Adrenal gland (tissue), 12 donors: ENCODE data around the gene POMT1. TPM values are rescaled to one million over a fixed set of nuclear protein-coding genes. Genes with fewer than 3 reads are reported as not detected.

Experiments used
- DNase-seq, 7 donors: peaks; one replicate each; pipeline ENCODE4 v3.0.0-alpha.2; 2019 to 2020
- H3K27ac ChIP-seq, 5 donors: fragments of 200-600 bp; sonication (generic) in 4 of 5; 1 replicate in 3 of 5; 2 replicates in 2 of 5; pipeline versions ENCODE4 v1.5.1 to v1.8.0; 2016 to 2020; ENCODE audit warnings: mild to moderate bottlenecking in 1 of 5
- H3K27me3 ChIP-seq: fragments of 200-600 bp; 2 replicates; pipeline ENCODE4 v1.8.0; 2021
- H3K36me3 ChIP-seq, 2 donors: fragments of 200-600 bp; replicated peaks in 1 of 2; 1 replicate in 1 of 2; 2 replicates in 1 of 2; pipeline versions ENCODE4 v1.5.1 to v1.8.0; 2018 to 2022
- H3K4me1 ChIP-seq, 2 donors: fragments of 200-600 bp; replicated peaks in 1 of 2; 1 replicate in 1 of 2; 2 replicates in 1 of 2; pipeline versions ENCODE4 v1.5.1 to v1.8.0; 2018 to 2021
- H3K4me3 ChIP-seq, 4 donors: fragments of 200-600 bp; sonication (generic) in 3 of 4; one replicate each; pipeline ENCODE4 v1.5.1; 2016 to 2018
- H3K9me3 ChIP-seq, 3 donors: fragments of 200-600 bp; sonication (generic) in 1 of 3; replicated peaks in 1 of 3; 1 replicate in 2 of 3; 2 replicates in 1 of 3; pipeline versions ENCODE4 v1.5.1 to v1.8.0; 2016 to 2021
- CTCF ChIP-seq, 6 experiments: fragments of 450-650 bp in 4 of 6; fragments of 200-600 bp in 2 of 6; sonication (generic) in 1 of 6; IDR thresholded peaks; 1 replicate in 5 of 6; 2 replicates in 1 of 6; pipeline versions ENCODE4 v1.5.1 to v1.8.0; 2016 to 2021; ENCODE audit warnings: antibody characterized with exemption in 6 of 6, mild to moderate bottlenecking in 2 of 6, moderate library complexity in 1 of 6
- POLR2A ChIP-seq, 2 donors: fragments of 450-650 bp; IDR thresholded peaks; one replicate each; pipeline ENCODE4 v1.6.1; 2017; ENCODE audit warnings: antibody characterized with exemption in 2 of 2, mild to moderate bottlenecking in 2 of 2, moderate library complexity in 1 of 2
- WGBS, 4 donors: extraction: QIAGEN DNeasy Blood & Tissue Kit in 2 of 4; methylation state at CpG; one replicate each; pipeline versions ENCODE4 v1.1.5 to v1.1.7; 2013 to 2017; 5-methylcytosine and 5-hydroxymethylcytosine counted together
- intact Hi-C, 2 donors: fragments of 100-400 bp; cut with DNase I; formaldehyde crosslinking; loops; one replicate each; pipeline versions ENCODE4 v1.14.1 to v1.15.0; 2022 to 2023
- polyA plus RNA-seq, 3 donors: library from polyadenylated mRNA; stranded (reverse); fragments of 200-250 nt in 2 of 3; fragments of 350-450 nt in 1 of 3; fragmentation: Illumina TruSeq in 1 of 3; extraction: RNeasy Lipid Tissue Mini Kit (QIAGEN cat#74804) in 1 of 3; gene quantifications; one replicate each; pipeline ENCODE4 v1.2.3, GENCODE V29; 2013 to 2014
- total RNA-seq, 9 donors: library from RNA; depleted of rRNA in 4 of 9; stranded (reverse); fragments of >200 nt in 4 of 9; fragments of 120-200 nt in 1 of 9; fragmentation: NEBNext Ultra II Directional in 1 of 9; extraction: Animal tissue kit (Norgen Biotek cat#: 25700) in 1 of 9; gene quantifications; one replicate each; pipeline versions ENCODE4 v1.1.0 to v1.2.4, GENCODE V29; 2013 to 2023
- donor health status: healthy with polysubstance abuse.
- donor health status: Bipolar disorder and iron deficiency.
- donor health status: DM: yes; HTN: yes; CAD: no.
- donor health status: DM: no; HTN: no; CAD: no.
- donor health status: DM: no; HTN: no; CAD: no.
- donor health status: DM: yes; HTN: yes; CAD: no.

POMT1 gene
- total and polyA plus RNA-seq, 12 donors = 10.1 to 60.9 (median 33.0) TPM

DNA sequence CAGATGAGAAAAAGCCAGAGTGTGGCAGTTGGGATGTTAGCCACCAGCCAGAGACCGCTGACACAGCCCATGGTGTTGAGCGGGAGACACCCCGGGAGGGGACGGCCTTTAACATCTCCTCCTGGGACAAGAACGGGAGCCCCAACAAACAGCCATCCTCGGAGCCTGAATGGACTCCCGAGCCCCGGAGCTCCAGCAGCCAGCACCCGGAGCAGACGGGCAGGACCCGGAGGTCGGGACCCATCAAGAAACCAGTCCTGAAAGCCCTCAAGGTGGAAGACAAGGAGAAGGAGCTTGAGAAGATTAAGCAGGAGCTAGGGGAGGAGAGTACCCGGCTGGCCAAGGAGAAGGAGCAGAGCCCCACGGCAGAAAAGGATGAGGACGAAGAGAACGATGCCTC, 28.0 kb upstream of the POMT1 start:
- Histone ChIP-seq H3K4me3 (no peak overlapping the region), H3K36me3 (peaks cover 0 to 98% of the 10 kb centered on the region in 2 donors), H3K27ac (no peak overlapping the region), H3K9me3 (no peaks in the 10 kb centered on the region), H3K4me1 (peaks cover 0 to under 1% of the 10 kb centered on the region in 2 donors), H3K27me3 (no peaks in the 10 kb centered on the region)
- no peak for TF ChIP-seq CTCF (IDR thresholded peaks at IDR 0.05)
- TF ChIP-seq POLR2A (IDR thresholded peaks at IDR 0.05) = no peak
- 87 to 93% (median 90%) methylated on average over 11 to 16 of the region's 16 CpGs for WGBS, 4 donors
- DNase-seq = peak in 1 of 7 donors; percentile 10
- intact Hi-C loops = loop anchor here (5.0 to 10.0 kb wide), 3 partner anchors 52 to 122 kb away; partner anchors contain the start of gene PRRC2B (in 1 of the 2)

DNA sequence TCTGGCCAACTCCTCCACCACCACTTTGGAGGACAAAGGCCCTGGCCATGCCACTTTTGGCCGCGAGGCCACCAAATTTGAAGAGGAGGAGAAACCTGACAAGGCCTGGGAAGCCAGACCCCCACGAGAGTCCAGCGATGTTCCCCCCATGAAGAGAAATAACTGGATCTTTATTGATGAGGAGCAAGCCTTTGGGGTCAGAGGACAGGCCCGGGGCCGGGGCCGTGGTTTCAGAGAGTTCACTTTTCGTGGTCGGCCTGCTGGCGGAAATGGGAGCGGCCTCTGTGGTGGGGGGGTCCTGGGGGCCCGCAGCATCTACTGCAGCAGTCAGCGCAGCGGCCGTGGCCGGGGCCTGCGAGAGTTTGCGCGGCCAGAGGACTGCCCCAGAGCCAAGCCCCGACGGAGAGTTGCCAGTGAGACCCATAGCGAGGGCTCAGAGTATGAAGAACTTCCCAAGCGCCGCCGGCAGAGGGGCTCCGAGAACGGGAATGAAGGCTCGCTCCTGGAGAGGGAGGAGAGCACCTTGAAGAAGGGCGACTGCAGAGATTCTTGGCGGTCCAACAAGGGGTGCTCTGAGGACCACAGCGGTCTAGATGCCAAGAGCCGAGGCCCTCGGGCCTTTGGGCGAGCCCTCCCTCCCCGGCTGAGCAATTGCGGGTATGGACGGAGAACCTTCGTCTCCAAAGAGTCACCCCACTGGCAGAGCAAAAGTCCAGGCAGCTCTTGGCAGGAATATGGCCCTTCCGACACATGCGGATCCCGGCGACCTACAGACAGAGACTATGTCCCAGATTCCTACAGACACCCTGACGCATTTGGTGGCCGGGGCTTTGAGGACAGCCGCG, 27.4 kb upstream of the POMT1 start:
- no peaks in the 10 kb centered on the region for H3K27me3 ChIP-seq
- H3K9me3 ChIP-seq = no peaks in the 10 kb centered on the region
- peaks cover 0 to 98% of the 10 kb centered on the region in 2 donors for H3K36me3 ChIP-seq
- H3K4me1 ChIP-seq = no peaks in the 10 kb centered on the region
- WGBS, 4 donors = 91 to 93% (median 92%) methylated on average over 30 to 46 of the region's 46 CpGs
- no peak for DNase-seq
- no peak for TF ChIP-seq POLR2A (IDR thresholded peaks at IDR 0.05)
- no peak for TF ChIP-seq CTCF (IDR thresholded peaks at IDR 0.05)
- H3K4me3 ChIP-seq = no peak overlapping the region
- intact Hi-C loops = loop anchor here in 1 of 2 donors (5.0 to 10.0 kb wide), 2 partner anchors 81 to 123 kb away; partner anchors contain the start of gene PRRC2B
- no peak overlapping the region for H3K27ac ChIP-seq

GRCh38 chr9:131475956-131476776, 26.6 kb upstream of the POMT1 start:
- no peaks in the 10 kb centered on the region for H3K9me3 ChIP-seq
- no peak overlapping the region for H3K4me3 ChIP-seq
- no peaks in the 10 kb centered on the region for H3K27me3 ChIP-seq
- no peak for TF ChIP-seq POLR2A (IDR thresholded peaks at IDR 0.05)
- peak in 4 of 6 experiments; percentile 28 to 38 (median 38) for TF ChIP-seq CTCF (IDR thresholded peaks at IDR 0.05)
- intact Hi-C loops = loop anchor here in 1 of 2 donors (5.0 to 10.0 kb wide), 2 partner anchors 81 to 124 kb away; partner anchors contain the start of gene PRRC2B
- no peak for DNase-seq
- H3K27ac ChIP-seq = no peak overlapping the region
- 85 to 94% (median 91%) methylated on average over 20 to 40 of the region's 40 CpGs for WGBS, 4 donors
- peaks cover 0 to 98% of the 10 kb centered on the region in 2 donors for H3K36me3 ChIP-seq
- H3K4me1 ChIP-seq = no peaks in the 10 kb centered on the region
